ENCODE data around the gene PLCG2.

Gene PLCG2

DNA sequence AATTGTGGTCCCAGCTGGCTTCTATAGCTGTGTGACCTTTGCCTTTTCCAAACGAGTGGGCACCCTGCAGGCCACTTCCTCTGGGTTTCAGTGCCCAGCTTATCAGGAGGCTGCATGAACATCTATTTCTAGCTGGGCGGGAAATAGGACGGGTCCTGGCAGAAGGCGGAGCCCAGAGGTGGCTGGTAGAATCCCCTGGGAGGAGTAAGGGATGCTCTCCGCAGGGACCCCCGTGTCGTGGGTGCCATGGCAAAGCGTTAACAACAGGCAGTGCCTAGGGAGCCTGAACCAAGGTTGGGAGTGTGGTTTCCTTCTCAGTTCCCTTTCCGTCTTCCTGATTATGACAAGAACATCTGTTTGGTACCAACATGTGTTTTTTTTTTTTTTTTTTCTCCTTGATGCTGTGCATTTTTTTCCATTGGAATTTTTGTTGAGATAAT lies 58.2 kb downstream of the PLCG2 start:
- H3K4me1 Mint-ChIP-seq: no peaks in the 10 kb centered on the region
- TF ChIP-seq, protein P1, sequence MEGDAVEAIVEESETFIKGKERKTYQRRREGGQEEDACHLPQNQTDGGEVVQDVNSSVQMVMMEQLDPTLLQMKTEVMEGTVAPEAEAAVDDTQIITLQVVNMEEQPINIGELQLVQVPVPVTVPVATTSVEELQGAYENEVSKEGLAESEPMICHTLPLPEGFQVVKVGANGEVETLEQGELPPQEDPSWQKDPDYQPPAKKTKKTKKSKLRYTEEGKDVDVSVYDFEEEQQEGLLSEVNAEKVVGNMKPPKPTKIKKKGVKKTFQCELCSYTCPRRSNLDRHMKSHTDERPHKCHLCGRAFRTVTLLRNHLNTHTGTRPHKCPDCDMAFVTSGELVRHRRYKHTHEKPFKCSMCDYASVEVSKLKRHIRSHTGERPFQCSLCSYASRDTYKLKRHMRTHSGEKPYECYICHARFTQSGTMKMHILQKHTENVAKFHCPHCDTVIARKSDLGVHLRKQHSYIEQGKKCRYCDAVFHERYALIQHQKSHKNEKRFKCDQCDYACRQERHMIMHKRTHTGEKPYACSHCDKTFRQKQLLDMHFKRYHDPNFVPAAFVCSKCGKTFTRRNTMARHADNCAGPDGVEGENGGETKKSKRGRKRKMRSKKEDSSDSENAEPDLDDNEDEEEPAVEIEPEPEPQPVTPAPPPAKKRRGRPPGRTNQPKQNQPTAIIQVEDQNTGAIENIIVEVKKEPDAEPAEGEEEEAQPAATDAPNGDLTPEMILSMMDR (IDR thresholded peaks at IDR 0.05; ENCODE audit: unreplicated experiment in 3 of 3): no peak
- no peaks in the 10 kb centered on the region for H3K27me3 Mint-ChIP-seq (ENCODE audit: low read depth)
- H3K9me3 Mint-ChIP-seq: no peaks in the 10 kb centered on the region
- H3K36me3 Mint-ChIP-seq (ENCODE audit: low read depth): no peaks in the 10 kb centered on the region
- no peak overlapping the region for H3K4me3 Mint-ChIP-seq
- H3K27ac Mint-ChIP-seq: no peak overlapping the region

DNA sequence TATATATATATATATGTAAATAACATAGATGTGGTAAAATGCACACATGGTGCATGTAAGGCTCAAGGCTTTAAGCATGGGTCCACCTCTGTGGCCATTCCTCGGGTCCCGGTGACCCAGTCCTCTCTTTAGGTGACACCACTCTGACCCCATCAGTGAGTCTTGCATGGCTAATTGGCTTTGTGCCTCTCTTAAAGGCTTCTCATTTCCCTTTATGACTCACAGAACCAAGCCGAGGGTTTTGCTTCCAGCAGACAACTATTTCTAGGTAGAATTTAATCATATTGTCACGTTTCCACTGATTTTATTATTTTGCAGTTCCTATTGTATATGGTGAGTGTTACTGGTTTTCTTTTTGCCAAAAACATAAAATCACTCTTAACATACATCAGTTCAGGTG lies 59.7 kb downstream of the PLCG2 start:
- Mint-ChIP-seq H3K9me3 (no peaks in the 10 kb centered on the region), H3K27ac (no peak overlapping the region), H3K36me3 (ENCODE audit: low read depth) (no peaks in the 10 kb centered on the region), H3K4me3 (no peak overlapping the region), H3K4me1 (no peaks in the 10 kb centered on the region), H3K27me3 (ENCODE audit: low read depth) (no peaks in the 10 kb centered on the region)
- TF ChIP-seq, protein P1 (IDR thresholded peaks at IDR 0.05; ENCODE audit: unreplicated experiment in 3 of 3): no peak

GRCh38 chr16:81841722-81842121 lies 62.6 kb downstream of the PLCG2 start:
- Mint-ChIP-seq H3K4me1 (no peaks in the 10 kb centered on the region), H3K27ac (no peak overlapping the region), H3K36me3 (ENCODE audit: low read depth) (no peaks in the 10 kb centered on the region), H3K4me3 (no peak overlapping the region), H3K9me3 (no peaks in the 10 kb centered on the region), H3K27me3 (ENCODE audit: low read depth) (no peaks in the 10 kb centered on the region)
- TF ChIP-seq, protein P1 (IDR thresholded peaks at IDR 0.05; ENCODE audit: unreplicated experiment in 3 of 3): no peak

GRCh38 chr16:81842564-81843242 lies 63.6 kb downstream of the PLCG2 start:
- Mint-ChIP-seq H3K27me3 (ENCODE audit: low read depth) (no peaks in the 10 kb centered on the region), H3K9me3 (no peaks in the 10 kb centered on the region), H3K4me1 (no peaks in the 10 kb centered on the region), H3K4me3 (no peak overlapping the region), H3K27ac (no peak overlapping the region), H3K36me3 (ENCODE audit: low read depth) (no peaks in the 10 kb centered on the region)
- TF ChIP-seq, protein P1 (IDR thresholded peaks at IDR 0.05; ENCODE audit: unreplicated experiment in 3 of 3): no peak

GRCh38 chr16:81843243-81843582 lies 64.1 kb downstream of the PLCG2 start:
- Mint-ChIP-seq H3K27ac (no peak overlapping the region), H3K36me3 (ENCODE audit: low read depth) (no peaks in the 10 kb centered on the region), H3K4me1 (no peaks in the 10 kb centered on the region), H3K4me3 (no peak overlapping the region), H3K9me3 (no peaks in the 10 kb centered on the region), H3K27me3 (ENCODE audit: low read depth) (no peaks in the 10 kb centered on the region)
- TF ChIP-seq, protein P1 (IDR thresholded peaks at IDR 0.05; ENCODE audit: unreplicated experiment in 3 of 3): no peak

DNA sequence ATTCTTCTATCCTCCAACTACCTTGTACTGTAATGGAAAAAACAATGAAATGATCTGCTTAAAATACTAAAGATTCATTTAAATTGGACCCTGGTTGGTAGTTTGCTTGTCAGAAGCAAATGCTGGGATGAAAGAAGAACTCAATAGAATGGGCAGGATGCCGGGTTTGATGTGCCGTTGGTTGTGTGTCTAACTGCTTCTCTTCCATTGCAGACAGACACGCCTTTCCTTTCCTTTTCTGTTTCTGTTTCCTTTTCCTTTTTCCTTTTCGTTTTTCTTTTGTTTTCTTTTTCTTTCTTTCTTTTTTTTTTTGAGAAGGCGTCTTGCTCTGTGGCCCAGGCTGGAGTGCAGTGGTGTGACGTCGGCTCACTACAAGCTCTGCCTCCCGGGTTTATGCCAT lies 64.6 kb downstream of the PLCG2 start:
- H3K4me3 Mint-ChIP-seq: no peak overlapping the region
- H3K4me1 Mint-ChIP-seq: no peaks in the 10 kb centered on the region
- TF ChIP-seq, protein P1 (IDR thresholded peaks at IDR 0.05; ENCODE audit: unreplicated experiment in 3 of 3): no peak
- no peak overlapping the region for H3K27ac Mint-ChIP-seq
- H3K36me3 Mint-ChIP-seq (ENCODE audit: low read depth): no peaks in the 10 kb centered on the region
- H3K27me3 Mint-ChIP-seq (ENCODE audit: low read depth): no peaks in the 10 kb centered on the region
- H3K9me3 Mint-ChIP-seq: no peaks in the 10 kb centered on the region
